PC-3 (cell line): Measurements from ENCODE around the gene PRR12. TPM values are rescaled to one million over a fixed set of nuclear protein-coding genes. Genes with fewer than 3 reads are reported as not detected.

Experiments
- ATAC-seq: fragments of 200-7000 bp; cut with Tn5 transposase; 2 replicates; pipeline ENCODE4 v1.9.1; 2020; ENCODE audit warnings: mild to moderate bottlenecking, moderate library complexity
- BruUV-seq: library from RNA; stranded (reverse); fragments of 400-500 nt; replicated peaks from 2 replicates; lab custom pipeline; 2021; lab: Mats Ljungman, UMichigan
- CTCF ChIA-PET: fragments of 300-600 bp; sonication (Branson Sonifier 250); formaldehyde crosslinking; loops from one replicate; lab custom pipeline; 2022; ENCODE audit warnings: antibody characterized with exemption; lab: Charles Lee
- POLR2A ChIA-PET: fragments of 300-600 bp; sonication (Branson Sonifier 250); formaldehyde crosslinking; loops from one replicate; lab custom pipeline; 2022; ENCODE audit warnings: antibody characterized with exemption; ENCODE audit not compliant: unreplicated experiment; lab: Charles Lee
- DNase-seq: peaks from one replicate; pipeline ENCODE4 v3.0.0-alpha.2; 2015
- H2AFZ ChIP-seq: fragments of 300-600 bp; sonication (generic); 2 replicates; pipeline ENCODE4 v1.6.0; 2016; ENCODE audit warnings: antibody characterized with exemption, low read length
- H3F3A ChIP-seq: fragments of 300-600 bp; sonication (generic); one replicate; pipeline ENCODE4 v1.6.0; 2017; ENCODE audit warnings: antibody characterized with exemption, low read length, control low read depth, mild to moderate bottlenecking; ENCODE audit not compliant: unreplicated experiment
- H3K27ac ChIP-seq: fragments of 300-600 bp; sonication (generic); 2 replicates; pipeline ENCODE4 v1.5.1; 2016; ENCODE audit warnings: mild to moderate bottlenecking, low read length
- H3K27me3 ChIP-seq: fragments of 300-600 bp; sonication (generic); 2 replicates; pipeline ENCODE4 v1.6.1; 2016; ENCODE audit warnings: low read length, mixed read lengths
- H3K36me3 ChIP-seq: fragments of 300-600 bp; sonication (generic); 2 replicates; pipeline ENCODE4 v1.6.1; 2016; ENCODE audit warnings: low read depth, mixed run types, low read length, mixed read lengths
- H3K4me1 ChIP-seq: fragments of 300-600 bp; sonication (generic); 2 replicates; pipeline ENCODE4 v1.5.1; 2016; ENCODE audit warnings: low read length; ENCODE audit not compliant: insufficient read depth
- H3K4me2 ChIP-seq: fragments of 300-600 bp; sonication (generic); 2 replicates; pipeline ENCODE4 v1.6.0; 2016; ENCODE audit warnings: low read length
- H3K4me3 ChIP-seq: fragments of 300-600 bp; sonication (generic); 2 replicates; pipeline ENCODE4 v1.5.1; 2016; ENCODE audit warnings: mild to moderate bottlenecking, low read length, mixed read lengths
- H3K79me2 ChIP-seq: fragments of 300-600 bp; sonication (generic); 2 replicates; pipeline ENCODE4 v1.6.1; 2017; ENCODE audit warnings: low read length, mixed read lengths
- H3K9ac ChIP-seq: fragments of 300-600 bp; sonication (generic); 2 replicates; pipeline ENCODE4 v1.6.0; 2016; ENCODE audit warnings: mild to moderate bottlenecking, low read length
- H3K9me2 ChIP-seq: fragments of 300-600 bp; sonication (generic); replicated peaks from 2 replicates; pipeline ENCODE4 v1.6.1; 2016; ENCODE audit warnings: mixed run types, low read length, mixed read lengths
- H3K9me3 ChIP-seq: fragments of 300-600 bp; sonication (generic); 2 replicates; pipeline ENCODE4 v1.6.1; 2016; ENCODE audit warnings: low read length, mixed read lengths
- H4K20me1 ChIP-seq: fragments of 300-600 bp; sonication (generic); 2 replicates; pipeline ENCODE4 v1.6.1; 2016; ENCODE audit warnings: low read length, mixed read lengths
- EZH2 ChIP-seq: fragments of 300-600 bp; sonication (generic); IDR thresholded peaks from one replicate; pipeline ENCODE4 v1.6.1; 2017; ENCODE audit warnings: antibody characterized with exemption, mild to moderate bottlenecking, low read length; ENCODE audit not compliant: unreplicated experiment
- EZH2phosphoT487 ChIP-seq: fragments of 300-600 bp; sonication (generic); IDR thresholded peaks from 2 replicates; pipeline ENCODE4 v1.6.1; 2018; ENCODE audit warnings: mild to moderate bottlenecking, antibody characterized with exemption, low read length, borderline replicate concordance
- intact Hi-C: fragments of 100-400 bp; cut with micrococcal nuclease; formaldehyde crosslinking; loops from 2 replicates; pipeline ENCODE4 v1.9.0; 2023
- total RNA-seq: library from RNA; depleted of rRNA; stranded (reverse); fragments of >200 nt; gene quantifications from 2 replicates; pipeline ENCODE4 v1.2.3, GENCODE V29; 2014
- TF ChIP-seq, protein P1 (sequence below): fragments of 300-600 bp; sonication (generic); conservative IDR thresholded peaks from 2 replicates; pipeline ENCODE4 v1.5.1; 2017; ENCODE audit warnings: antibody characterized with exemption, low read depth, mild to moderate bottlenecking, low read length

Gene PRR12
- total RNA-seq, 1 experiment from 2014 or later = 14.6 TPM

DNA sequence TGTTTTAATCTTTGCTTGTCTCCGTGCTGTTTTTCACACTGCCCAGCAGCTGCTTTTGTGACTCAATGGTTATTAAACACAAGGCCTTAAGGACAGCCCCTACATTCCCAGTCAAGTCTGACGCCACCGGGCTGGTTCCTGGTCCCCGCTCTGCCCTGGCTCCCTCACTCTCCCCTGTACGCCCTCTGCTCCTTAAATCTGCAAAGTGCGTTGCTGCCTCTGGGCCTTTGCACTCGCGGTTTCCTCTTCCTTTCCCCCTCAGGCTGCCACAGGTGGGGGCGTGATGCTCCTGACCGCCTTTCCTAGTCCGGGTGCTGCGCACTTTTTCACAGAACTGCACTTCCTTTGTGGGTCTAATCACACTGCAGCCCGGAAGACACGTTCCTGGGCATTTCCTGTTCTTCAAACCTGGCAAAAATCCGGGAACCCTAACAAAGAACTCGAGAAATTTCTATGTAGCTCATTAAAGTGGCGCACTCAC, 36.2 kb upstream of the PRR12 start:
- Histone ChIP-seq H3K36me3 (peaks cover 37% of the 10 kb centered on the region), H3K9ac (no peak overlapping the region), H3K4me2 (no peak overlapping the region), H3K27me3 (no peaks in the 10 kb centered on the region), H2AFZ (no peak overlapping the region), H3K79me2 (no peaks in the 10 kb centered on the region), H3K9me2 (no peaks in the 10 kb centered on the region), H3K27ac (peak overlapping the region; percentile 55), H3K9me3 (no peaks in the 10 kb centered on the region), H3K4me1 (peaks cover 15% of the 10 kb centered on the region), H4K20me1 (no peaks in the 10 kb centered on the region), H3F3A (no peaks in the 10 kb centered on the region), H3K4me3 (no peak overlapping the region)
- ChIA-PET POLR2A (no interaction called here), CTCF (no interaction called here)
- BruUV-seq = no TSS peak
- no peak for ATAC-seq
- intact Hi-C loops = loop anchor here (1.0 kb wide), 1 partner anchor 27 kb away; no protein-coding TSS in a partner anchor
- DNase-seq = no peak
- TF ChIP-seq EZH2 (no peak), EZH2phosphoT487 (no peak)
- TF ChIP-seq, protein P1, sequence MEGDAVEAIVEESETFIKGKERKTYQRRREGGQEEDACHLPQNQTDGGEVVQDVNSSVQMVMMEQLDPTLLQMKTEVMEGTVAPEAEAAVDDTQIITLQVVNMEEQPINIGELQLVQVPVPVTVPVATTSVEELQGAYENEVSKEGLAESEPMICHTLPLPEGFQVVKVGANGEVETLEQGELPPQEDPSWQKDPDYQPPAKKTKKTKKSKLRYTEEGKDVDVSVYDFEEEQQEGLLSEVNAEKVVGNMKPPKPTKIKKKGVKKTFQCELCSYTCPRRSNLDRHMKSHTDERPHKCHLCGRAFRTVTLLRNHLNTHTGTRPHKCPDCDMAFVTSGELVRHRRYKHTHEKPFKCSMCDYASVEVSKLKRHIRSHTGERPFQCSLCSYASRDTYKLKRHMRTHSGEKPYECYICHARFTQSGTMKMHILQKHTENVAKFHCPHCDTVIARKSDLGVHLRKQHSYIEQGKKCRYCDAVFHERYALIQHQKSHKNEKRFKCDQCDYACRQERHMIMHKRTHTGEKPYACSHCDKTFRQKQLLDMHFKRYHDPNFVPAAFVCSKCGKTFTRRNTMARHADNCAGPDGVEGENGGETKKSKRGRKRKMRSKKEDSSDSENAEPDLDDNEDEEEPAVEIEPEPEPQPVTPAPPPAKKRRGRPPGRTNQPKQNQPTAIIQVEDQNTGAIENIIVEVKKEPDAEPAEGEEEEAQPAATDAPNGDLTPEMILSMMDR = no peak

DNA sequence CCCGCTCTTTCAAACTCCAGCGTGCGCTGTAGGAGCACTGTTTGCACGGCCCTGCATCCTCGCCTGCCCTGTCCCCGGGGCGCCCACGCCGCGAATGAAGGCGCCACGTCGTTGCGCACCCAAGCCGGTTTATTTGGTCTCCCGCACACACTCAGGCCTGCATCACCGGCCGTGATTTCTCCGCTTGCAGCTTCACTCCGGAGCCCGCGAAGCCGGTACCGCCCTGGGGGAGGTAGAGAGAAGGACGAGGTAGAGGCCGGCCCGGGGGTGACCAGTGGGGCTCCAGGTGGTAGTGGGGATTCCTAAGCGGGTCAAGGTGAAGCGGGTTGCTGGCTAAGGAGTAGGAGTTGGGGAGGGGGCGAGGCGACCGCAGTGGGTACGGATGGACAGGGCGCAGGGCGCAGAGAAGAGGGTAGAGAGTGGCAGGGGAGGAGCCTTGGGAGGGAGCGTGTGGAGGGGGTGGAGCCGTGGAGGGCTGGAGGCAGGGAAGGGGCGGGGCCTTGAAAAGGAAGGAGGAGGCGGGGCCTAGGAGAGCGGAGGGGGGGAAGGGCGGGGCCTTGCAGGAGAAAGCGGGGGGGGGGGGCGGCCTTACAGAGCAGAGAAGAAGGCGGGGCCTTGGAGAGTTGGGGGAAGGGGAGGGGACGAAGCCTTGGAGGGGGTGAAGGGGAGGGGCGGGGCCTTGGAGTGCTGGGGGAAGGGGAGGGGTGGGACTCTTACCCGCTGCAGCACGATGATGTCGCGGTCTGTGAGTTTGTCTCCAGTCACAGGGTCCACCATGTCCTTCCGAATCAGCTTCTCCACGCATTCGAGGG, 35.2 kb upstream of the PRR12 start:
- ChIA-PET POLR2A (no interaction called here), CTCF (no interaction called here)
- Histone ChIP-seq H2AFZ (no peak overlapping the region), H4K20me1 (no peaks in the 10 kb centered on the region), H3K9me2 (no peaks in the 10 kb centered on the region), H3K4me2 (no peak overlapping the region), H3K9me3 (no peaks in the 10 kb centered on the region), H3K9ac (no peak overlapping the region), H3K36me3 (peaks cover 39% of the 10 kb centered on the region), H3K4me3 (no peak overlapping the region), H3K79me2 (no peaks in the 10 kb centered on the region), H3K4me1 (peaks cover 15% of the 10 kb centered on the region), H3F3A (no peaks in the 10 kb centered on the region), H3K27me3 (no peaks in the 10 kb centered on the region), H3K27ac (no peak overlapping the region)
- peak; percentile 35 for DNase-seq
- TF ChIP-seq, protein P1 = no peak
- no peak for TF ChIP-seq EZH2
- no peak for TF ChIP-seq EZH2phosphoT487
- ATAC-seq = no peak; the same call in 1 of the 2 replicates
- intact Hi-C loops = no loop called here
- no TSS peak for BruUV-seq
